NCI-H2227 (cell line): ENCODE results near the gene EVX2.
A peak's percentile ranks its signal among the peaks of the same experiment; 100 is the strongest.

Experiments used
- DNase-seq: peaks from one replicate; lab custom pipeline; 2025; ENCODE audit not compliant: unreplicated experiment; lab: John Stamatoyannopoulos, UW

Gene EVX2

GRCh38 chr2:176082824-176083751 lies 674 bp downstream of the EVX2 start:
- DNase-seq = peak; percentile 64

- DNase-seq = no peak
Measured at GRCh38 chr2:176082525-176082823, 1.3 kb downstream of the EVX2 start.

DNA sequence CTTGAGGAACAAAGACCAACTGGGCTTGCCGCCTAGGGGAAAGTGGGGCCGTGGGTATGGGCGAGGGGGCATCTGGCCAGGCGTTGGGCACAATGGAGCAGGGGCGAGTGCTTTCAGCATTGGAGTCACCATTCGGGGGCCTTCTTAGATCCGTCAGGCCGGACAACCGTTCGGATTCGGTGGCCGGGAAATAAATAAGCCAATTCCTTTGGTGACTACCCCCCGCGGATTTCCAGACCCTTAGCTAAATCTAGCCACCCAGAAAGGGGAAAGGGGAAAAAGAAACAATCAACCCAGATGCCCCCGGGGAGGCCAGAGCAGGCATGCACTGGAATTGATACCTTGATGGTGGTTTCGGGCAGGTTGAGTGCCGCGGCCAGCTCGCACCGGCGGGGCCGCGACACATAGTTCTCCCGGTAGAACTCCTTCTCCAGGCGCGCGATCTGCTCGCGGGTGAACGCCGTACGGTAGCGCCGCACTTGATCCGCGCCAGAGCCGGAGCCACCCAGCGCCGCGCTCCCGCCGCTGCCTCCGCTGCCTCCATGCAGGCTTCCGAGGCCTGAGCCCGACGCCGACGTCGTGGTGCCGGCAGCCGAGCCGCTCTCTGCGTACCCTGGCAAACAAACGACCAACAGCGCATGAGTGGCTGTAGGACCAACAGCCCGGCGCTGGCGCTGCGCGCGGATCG lies 1.8 kb downstream of the EVX2 start:
- no peak for DNase-seq

- DNase-seq = no peak
Measured at GRCh38 chr2:176081376-176081836, 2.4 kb downstream of the EVX2 start.

DNA sequence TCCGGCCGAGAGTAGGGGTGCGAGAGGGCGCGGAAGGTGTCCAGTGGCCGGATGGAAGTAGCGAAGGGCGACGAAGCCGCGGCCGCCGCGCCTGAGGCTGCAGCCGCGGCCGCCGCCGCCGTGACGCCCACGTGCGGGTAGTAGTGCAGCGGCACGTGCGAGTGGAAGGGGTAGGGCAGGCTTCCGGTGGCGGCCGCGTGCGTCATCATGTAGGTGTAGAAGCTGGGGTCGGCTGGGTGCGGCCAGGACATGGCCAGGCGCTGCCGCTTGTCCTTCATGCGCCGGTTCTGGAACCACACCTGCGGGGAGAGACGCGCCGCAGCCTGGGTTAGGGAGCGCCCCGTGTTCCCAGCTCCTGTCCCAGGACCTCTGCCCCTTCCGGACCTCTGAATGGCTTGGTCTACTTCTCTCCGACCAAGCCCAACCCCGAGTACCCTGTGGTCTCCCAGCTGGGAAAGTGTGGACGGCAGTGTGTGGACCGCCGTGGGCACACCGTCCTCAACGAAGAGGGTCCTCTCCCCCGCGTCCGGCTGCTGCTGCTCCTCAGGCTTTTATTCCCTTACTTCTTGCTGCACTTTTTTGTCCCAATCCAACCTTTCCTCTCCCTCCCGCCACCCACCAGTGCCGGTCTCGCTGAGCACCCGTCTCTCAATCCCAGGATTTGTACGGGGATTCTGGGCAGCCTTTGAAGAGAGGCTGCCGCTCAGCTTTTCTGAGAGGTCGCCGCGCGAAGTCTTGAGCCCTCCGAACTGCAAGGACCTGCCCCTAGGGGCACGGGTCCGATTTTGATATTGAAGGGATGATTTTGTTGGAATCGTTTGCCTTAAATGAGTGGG lies 3.0 kb downstream of the EVX2 start:
- DNase-seq = no peak

- DNase-seq = peak; percentile 93
Measured at GRCh38 chr2:176079831-176080539, 3.8 kb downstream of the EVX2 start.

DNA sequence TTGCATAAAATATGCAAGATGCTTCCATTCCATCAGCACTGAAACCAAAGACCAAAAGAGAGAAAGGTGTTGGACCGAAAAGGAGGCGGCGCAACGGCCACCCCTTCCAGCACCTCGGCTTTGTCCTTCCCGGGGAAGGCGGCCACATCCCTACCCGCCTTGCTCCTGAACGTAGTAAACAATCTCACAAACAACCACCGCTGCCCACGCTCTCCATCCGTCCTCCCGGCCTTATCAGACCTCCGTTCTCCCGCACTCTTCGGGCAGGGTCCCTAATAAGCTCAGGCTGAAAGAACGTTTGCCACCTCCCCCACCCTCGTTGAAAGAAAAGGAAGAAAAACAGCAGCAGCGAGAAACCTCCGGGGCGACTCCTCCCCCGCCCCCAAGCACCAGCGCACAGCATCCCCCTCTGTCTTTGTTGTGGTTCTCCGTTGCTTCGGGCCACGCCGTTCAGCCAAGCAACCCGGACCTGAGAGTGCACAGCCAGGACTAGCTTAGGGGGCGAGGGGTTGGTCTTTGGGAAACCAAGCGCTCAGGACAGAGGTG lies 4.4 kb downstream of the EVX2 start:
- DNase-seq = peak; percentile 67

DNA sequence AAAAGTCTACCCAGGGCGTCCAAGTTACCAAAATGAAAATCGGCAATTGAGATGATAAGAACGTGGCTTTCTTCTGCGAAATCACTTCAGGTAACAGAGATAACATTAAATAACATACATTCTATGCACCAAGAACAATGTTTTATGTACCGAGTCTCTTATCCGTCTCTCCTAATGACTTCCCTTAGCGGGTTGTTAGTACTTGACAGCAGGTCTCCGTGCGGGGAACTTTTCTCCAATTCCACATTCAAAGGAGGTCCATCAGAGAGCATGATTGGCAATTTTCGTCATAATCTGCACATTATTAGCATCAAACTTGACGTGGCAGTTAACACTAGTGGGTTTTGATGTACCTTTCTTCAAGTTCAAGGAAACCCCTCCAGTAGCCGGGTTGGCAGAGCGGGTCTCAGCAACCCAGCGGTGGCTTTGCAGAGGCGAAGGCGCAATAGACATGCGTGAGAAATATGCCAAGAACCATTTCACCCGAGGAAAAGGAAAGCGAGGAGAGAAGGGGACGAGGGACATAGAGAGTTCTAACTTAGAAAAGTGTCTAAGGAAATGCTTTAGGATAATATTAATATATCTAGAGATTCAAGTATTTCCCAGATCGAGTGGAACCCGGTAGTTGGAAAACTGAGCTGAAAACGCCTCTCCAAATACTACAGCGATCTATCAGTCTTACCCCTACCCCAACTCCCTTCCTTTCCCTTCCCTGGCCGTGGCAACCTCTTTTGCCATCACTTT lies 5.0 kb downstream of the EVX2 start:
- DNase-seq = peak; percentile 49

- DNase-seq = no peak
Measured at GRCh38 chr2:176076796-176077195, 7.0 kb downstream of the EVX2 start.

DNA sequence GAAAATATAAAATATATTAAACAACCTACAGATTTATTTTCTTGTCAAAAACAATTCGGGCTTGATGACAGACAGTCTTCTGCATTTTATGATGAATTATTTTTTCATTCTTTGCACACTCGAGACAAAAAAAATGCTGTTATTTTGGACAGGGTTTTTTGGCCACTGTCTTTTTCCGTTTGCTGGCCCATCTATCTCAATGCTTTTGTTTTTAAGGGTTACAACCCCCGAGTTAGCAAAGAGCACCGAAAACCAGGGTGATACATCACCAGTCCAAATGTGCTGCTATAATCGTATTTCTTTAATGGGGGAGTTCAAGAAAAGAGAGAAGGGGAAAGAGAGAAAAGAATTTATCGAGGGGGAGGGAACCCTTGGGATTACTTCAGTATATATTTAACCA lies 7.7 kb downstream of the EVX2 start:
- DNase-seq = no peak

GRCh38 chr2:176075481-176075880 lies 8.3 kb downstream of the EVX2 start:
- peak; percentile 36 for DNase-seq

- DNase-seq = no peak
Measured at GRCh38 chr2:176074919-176075425, 8.8 kb downstream of the EVX2 start.

DNA sequence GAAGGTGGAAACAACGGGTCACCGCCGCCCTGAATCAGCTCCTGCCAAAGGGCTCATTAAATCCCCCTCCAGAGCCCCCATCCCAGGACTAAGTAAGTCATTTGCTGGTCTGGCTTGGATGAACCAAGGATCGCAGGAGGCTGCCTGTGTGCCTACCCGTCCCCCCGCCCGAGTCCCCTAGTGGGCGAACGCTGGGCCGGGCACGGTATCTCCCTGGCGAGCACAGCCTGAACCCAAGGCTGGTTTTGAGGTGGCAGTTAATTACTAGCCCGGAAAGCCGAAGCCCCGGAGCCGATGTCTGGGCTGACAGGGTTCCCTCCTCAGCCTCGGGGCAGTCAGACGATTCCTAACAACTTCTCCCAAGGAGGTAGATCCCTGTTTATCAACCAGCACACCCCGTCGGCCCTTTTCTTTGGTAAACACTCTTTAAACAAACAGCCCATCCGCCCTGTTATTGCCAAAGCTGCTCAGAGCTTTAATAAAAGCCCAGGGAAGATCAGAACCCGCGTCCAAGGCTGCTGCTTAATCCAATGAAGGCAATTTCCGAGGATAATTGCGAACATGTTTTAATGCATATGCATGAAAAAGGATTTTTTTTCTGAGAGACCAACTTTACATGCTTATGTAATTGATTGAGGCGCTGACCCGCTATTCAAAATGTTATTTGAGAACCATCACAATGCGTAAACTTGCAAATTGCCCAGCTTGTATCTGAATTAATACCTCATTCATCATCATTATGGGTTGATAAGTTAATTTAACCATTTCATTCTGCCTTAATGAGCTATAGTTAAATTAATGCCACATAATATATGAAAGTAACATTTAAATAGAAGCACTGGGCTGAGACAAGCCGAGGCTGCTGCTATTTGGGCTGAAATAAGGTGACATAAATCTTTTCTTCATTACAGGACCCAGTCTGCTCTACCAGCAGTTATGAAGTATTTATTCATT lies 10.5 kb downstream of the EVX2 start:
- DNase-seq = no peak

GRCh38 chr2:176072292-176072669 lies 11.5 kb downstream of the EVX2 start:
- DNase-seq = no peak

DNA sequence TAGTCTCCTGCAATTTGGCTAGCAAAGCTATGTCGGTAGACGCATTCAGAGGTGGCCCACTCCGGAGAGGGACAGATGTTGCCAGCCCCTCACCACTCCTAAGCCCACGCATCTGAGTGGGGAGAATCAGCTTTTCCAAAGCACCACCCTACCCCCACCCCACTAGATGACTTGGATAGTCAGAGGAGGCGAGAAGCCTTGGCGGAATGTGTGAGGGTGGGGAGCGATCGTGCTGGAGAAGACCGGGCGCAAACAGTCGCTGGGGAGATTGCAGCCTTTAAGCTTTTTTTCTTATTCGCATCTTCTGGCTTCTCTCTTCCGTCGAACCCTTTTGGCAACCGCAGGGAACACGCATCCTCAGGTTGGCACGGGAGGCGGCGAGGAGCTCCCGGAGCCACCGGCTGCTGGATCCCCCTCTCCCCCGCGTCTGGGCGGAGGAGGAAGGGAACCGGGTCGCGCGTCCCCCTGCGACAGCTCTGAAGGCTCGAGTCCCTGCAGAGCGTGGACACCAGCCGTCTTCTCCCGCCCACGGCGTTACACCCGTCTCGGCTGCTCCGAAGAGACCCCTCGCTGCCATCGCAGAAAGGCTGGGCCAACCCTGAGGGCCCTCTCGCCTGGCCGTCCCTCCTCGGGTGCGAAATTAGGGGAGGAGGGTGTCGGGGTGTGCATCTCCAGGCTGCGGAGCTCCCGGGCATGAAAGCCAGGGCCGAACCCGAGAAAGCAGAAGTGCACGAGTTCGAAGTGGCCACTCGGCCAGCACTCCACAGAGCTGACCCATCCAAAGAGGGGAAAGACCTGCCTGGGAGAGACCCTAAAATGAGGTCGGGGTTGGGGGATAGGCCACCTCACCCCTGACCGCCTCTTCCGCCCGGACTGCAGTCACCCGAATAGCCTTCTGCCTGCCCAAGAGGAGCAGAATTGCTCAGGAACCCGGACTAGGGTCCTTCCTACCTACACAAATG lies 12.2 kb downstream of the EVX2 start:
- no peak for DNase-seq

- no peak for DNase-seq
Measured at GRCh38 chr2:176068419-176068832, 15.3 kb downstream of the EVX2 start.
